ENCODE measurements around the gene NTN4.

- TF ChIP-seq CREB1 (IDR thresholded peaks at IDR 0.05; ENCODE audit: low read depth) (no peak), ZBTB7A (IDR thresholded peaks at IDR 0.05; ENCODE audit: low read depth) (no peak), EP300 (IDR thresholded peaks at IDR 0.05; ENCODE audit: borderline replicate concordance) (no peak), REST (IDR thresholded peaks at IDR 0.05; ENCODE audit: low read depth) (no peak), YY1 (IDR thresholded peaks at IDR 0.05; ENCODE audit: low read depth) (no peak), TCF12 (IDR thresholded peaks at IDR 0.05; ENCODE audit: low read depth) (no peak)
Measured at GRCh38 chr12:95736631-95737030, 53.9 kb downstream of the NTN4 start.
